H1 (cell line): ENCODE measurements around the gene SLC1A1.

Experiments
- ASH2L ChIP-seq: fragments of 200-600, 300-600 bp; sonication (generic); IDR thresholded peaks from one replicate; pipeline ENCODE4 v1.7.1; 2017; ENCODE audit warnings: low read length
- ATF2 ChIP-seq: IDR thresholded peaks from 2 replicates; pipeline ENCODE4 v1.6.1; 2012; ENCODE audit warnings: low read length, inconsistent platforms
- BACH1 ChIP-seq: IDR thresholded peaks from 2 replicates; pipeline ENCODE4 v1.6.1; 2012; ENCODE audit warnings: low read length, improper control_type of control experiment
- CBX5 ChIP-seq: fragments of 300-800, 300-1000 bp; sonication (generic); IDR thresholded peaks from 2 replicates; pipeline ENCODE4 v1.7.1; 2016; ENCODE audit warnings: antibody characterized with exemption, low read length, low read depth
- CEBPB ChIP-seq: IDR thresholded peaks from 2 replicates; pipeline ENCODE4 v1.6.1; 2012; ENCODE audit warnings: low read depth, low read length
- CHD2 ChIP-seq: IDR thresholded peaks from 2 replicates; pipeline ENCODE4 v1.6.1; 2012; ENCODE audit warnings: low read length, improper control_type of control experiment
- CTCF ChIP-seq, 3 experiments: IDR thresholded peaks; 1 replicate in 2 of 3; 2 replicates in 1 of 3; pipeline versions ENCODE4 v1.5.1 to v1.6.1; 2011; ENCODE audit warnings: low read length in 3 of 3, mild to moderate bottlenecking in 3 of 3, inconsistent platforms in 2 of 3, low read depth in 1 of 3, moderate library complexity in 1 of 3; ENCODE audit not compliant: insufficient read depth in 1 of 3; ENCODE audit errors: control extremely low read depth in 1 of 3
- EZH2 ChIP-seq: fragments of 200-600 bp; sonication (generic); IDR thresholded peaks from 2 replicates; pipeline ENCODE4 v1.7.1; 2012; ENCODE audit warnings: low read depth, mild to moderate bottlenecking, moderate library complexity, low read length, inconsistent platforms; ENCODE audit not compliant: severe bottlenecking
- HDAC6 ChIP-seq: IDR thresholded peaks from one replicate; pipeline ENCODE4 v1.7.1; 2012; ENCODE audit warnings: low read depth, mild to moderate bottlenecking, inconsistent platforms, low read length, moderate library complexity
- POLR2A ChIP-seq, 2 experiments: IDR thresholded peaks; 1 replicate in 1 of 2; 2 replicates in 1 of 2; pipeline ENCODE4 v1.6.1; 2011; ENCODE audit warnings: low read depth in 2 of 2, low read length in 2 of 2, mild to moderate bottlenecking in 2 of 2; ENCODE audit errors: control extremely low read depth in 1 of 2
- SP1 ChIP-seq: IDR thresholded peaks from 2 replicates; pipeline ENCODE4 v1.6.1; 2011; ENCODE audit warnings: low read depth, low read length
- TAF1 ChIP-seq: IDR thresholded peaks from 2 replicates; pipeline ENCODE4 v1.6.1; 2011; ENCODE audit warnings: mild to moderate bottlenecking, low read depth, low read length
- USF2 ChIP-seq: IDR thresholded peaks from 2 replicates; pipeline ENCODE4 v1.6.1; 2011; ENCODE audit warnings: low read length, improper control_type of control experiment

- TF ChIP-seq CTCF (IDR thresholded peaks at IDR 0.05; ENCODE audit: control extremely low read depth in 1 of 3, insufficient read depth in 1 of 3, low read depth in 1 of 3, low read length in 3 of 3) (no peak), POLR2A (IDR thresholded peaks at IDR 0.05; ENCODE audit: control extremely low read depth in 1 of 2, low read depth in 2 of 2, low read length in 2 of 2) (no peak), ASH2L (no peak), CBX5 (no peak), BACH1 (no peak), HDAC6 (no peak), CHD2 (no peak), SP1 (no peak), USF2 (no peak), EZH2 (no peak), CEBPB (no peak), ATF2 (no peak), TAF1 (no peak)
Measured at GRCh38 chr9:4618700-4619099, 128.4 kb downstream of the SLC1A1 start.
